ENCODE measurements around the gene RPL38.

RPL38 gene

GRCh38 chr17:74252211-74252610 is 48.7 kb downstream of the RPL38 start:
- DNase-seq, result no peak

- DNase-seq, result no peak
Measured at GRCh38 chr17:74253036-74253435, 49.6 kb downstream of the RPL38 start.

DNA sequence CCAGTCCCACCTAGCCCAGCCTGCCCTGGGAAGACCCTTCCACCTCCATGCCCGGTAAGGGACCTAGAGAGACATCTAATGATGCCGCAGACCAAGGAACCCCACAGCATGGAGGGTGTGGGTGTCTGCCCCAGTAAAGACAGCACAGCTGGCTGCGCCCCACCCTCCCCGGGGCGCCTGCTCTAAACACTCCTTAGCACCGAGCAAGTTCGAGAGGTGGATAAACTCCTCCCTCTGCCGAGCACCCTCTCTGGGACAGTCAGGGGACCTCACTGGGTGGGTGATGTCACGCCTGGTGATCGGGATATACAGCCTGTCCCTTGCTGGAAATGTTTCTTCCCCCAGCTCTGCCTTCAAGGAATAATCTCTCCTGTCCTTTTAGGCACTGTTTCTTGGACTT is 53.8 kb downstream of the RPL38 start:
- DNase-seq, result no peak

DNA sequence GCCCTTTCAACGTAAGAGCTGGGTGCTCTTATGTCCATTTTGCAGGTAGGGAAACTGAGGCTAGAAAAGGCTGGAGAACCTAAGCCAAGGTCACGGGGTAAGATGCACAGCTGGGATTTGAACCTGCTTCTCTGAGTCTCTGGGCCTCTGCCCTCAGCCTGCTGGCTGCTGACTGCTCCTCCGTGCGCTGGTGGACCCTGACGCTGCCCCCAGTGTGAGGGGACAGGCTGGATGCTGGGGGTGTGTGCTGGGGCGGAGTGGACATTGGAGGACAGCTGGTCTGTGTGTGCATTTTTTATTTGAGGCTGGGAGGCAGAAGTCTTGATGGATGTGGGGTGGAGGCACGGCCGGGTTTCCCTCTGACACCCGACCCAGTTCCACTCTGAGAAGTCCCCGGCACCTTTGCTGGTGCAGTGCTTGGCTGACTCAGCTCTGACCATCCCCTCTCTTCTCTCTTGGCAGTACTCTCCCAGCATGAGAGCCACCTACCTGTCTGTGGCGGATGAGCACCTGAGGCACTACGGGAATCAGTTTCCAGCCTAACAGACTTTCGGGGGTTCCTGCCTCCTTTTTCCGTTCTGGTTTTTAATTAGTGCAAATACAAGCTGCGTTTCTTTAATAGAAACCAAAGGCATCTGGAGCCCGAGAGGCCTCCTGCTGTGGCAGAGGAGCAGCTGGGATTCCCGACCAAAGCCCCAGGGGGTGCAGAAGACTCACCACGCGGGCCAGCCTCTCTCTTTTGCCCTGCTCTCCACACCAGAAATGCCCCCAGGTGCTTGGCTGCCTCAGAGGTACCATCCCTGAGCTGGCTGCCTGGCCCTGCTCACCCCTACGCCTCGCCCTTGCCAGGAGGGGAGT is 56.4 kb downstream of the RPL38 start:
- DNase-seq, result no peak
